GM19438 (cell line): Measurements from ENCODE around the gene SELENON.

Experiments used
- ATAC-seq: cut with Tn5 transposase; IDR thresholded peaks from one replicate; pipeline ENCODE4 v1.9.1; 2021; ENCODE audit warnings: low read depth; ENCODE audit not compliant: unreplicated experiment

Gene SELENON

GRCh38 chr1:25807480-25808390 is 7.7 kb downstream of the SELENON start:
- no peak for ATAC-seq

GRCh38 chr1:25808481-25809244 is 8.7 kb downstream of the SELENON start:
- no peak for ATAC-seq

DNA sequence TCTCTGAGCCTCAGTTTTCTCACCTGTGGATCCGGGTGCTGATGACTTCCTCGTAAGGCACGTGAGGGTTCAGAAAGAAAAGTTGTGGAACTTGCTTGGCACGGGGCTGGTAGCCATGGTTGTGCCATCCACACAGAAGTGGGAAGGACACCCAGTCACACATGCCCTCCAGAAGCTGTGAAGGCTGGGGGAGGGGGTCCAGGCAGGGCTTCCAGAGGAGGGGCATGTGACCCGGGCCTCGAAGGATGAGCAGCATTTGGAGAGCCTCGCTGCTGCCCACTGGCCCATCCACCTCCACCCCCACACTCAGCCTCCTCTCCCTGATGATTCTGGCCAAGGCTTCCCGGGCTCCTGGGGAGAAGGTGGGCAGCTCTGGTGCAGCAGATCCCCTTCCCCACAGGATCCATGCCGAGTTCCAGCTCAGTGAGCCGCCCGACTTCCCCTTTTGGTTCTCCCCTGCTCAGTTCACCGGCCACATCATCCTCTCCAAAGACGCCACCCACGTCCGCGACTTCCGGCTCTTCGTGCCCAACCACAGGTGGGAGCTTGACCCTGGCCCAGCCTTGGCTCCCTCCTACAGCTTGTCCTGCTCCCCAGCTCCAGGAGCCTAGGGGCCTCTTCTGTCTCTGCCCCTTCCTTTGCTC is 9.4 kb downstream of the SELENON start:
- no peak for ATAC-seq

GRCh38 chr1:25809929-25810328 is 9.9 kb downstream of the SELENON start:
- ATAC-seq: no peak

DNA sequence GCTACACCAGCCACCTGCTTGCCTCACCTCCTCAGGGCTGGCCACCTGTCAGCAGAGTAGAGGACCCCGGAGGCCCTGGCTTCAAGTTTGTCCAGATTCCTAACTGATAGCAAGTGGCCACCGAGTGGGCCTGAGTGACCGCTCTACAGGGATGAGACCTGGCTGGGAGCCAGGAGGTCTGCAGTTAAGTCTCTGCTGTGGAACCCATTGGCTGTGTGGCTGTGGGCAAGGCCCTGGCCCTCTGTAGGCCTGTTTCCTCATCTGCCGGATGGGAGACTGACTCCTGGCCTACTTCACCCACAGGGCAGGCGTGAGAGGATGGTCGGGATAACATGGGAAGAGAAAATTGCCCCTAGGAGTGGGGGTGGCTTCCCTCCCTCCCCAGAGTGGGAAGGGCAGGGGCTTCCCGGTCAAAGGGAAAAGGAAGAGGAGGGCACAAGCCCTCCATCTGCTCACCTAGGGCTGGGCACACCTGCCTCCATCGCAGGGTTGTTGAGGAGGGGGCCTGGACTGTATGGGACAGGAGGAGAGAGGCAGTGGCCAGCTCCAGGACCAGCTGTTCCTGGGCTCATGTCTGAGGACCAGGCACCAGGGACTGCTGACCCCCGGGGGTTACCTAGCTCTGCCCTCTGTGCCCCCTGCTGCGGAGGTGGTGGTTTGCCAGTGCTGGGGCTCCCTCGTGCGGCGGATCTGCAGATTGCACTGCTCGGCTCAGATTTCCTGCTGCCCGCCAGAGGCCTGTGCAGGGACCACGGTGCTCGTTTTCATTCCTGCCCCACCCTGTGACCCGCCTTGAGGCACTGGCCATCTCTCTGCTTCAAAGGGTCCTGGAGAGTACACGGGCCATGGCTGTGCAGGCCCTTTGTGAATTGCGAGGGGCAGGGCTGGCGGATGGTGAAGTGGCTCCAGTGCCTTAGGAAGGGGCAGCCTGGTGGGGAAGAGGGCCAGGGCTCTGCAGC is 10.6 kb downstream of the SELENON start:
- no peak for ATAC-seq

DNA sequence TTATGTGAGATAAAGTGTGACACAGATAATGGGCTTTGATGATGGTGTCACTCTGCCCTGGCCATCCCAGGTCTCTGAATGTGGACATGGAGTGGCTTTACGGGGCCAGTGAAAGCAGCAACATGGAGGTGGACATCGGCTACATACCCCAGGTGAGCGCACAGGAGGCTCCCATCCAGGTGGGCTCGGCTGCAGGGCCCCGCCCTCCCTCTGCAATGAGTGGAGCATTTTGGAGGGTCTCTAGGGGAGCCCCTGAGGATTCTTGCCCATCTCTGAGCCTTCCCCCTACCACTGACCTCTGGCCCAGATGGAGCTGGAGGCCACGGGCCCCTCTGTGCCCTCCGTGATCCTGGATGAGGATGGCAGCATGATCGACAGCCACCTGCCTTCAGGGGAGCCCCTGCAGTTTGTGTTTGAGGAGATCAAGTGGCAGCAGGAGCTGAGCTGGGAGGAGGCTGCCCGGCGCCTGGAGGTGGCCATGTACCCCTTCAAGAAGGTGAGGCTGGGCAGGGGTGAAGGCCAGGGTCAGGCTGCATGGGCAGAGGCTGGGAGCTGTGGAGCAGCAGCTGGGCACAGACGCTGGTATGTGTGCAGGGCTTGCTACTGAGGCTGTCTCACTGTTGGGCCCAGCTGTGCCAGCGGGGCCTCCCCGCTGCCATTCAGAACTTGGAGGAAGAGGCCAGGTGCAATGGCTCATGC is 11.5 kb downstream of the SELENON start:
- ATAC-seq: no peak

- no peak for ATAC-seq
These were observed 13.2 kb downstream of the SELENON start for GRCh38 chr1:25813071-25813733.

DNA sequence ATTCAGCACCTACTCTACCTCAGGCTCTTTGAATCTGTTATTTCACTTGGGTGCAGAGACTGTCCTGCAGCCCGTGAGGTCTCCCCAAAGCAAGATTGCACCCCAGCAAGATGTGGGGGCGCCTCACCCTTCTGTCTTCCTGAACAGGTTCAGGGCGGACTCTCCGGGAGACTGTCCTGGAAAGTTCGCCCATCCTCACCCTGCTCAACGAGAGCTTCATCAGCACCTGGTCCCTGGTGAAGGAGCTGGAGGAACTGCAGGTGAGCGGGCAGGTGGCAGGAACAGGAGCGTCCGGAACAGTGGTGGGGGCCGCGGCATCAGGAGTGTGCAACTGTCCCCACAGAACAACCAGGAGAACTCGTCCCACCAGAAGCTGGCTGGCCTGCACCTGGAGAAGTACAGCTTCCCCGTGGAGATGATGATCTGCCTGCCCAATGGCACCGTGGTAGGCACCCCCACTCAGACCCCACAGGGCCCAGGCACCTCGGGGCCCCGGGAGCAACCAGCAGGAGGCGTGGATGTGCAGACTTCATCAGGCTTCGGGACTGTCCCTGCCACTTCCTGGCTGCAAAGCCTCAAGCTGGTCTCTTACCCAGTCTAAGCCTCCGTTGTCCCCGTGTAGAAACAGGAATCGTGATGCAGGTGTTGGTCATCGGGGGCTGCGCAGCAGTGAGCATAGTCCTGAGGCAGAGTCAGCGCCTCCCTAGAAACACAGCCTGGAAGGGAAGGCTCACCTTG is 13.9 kb downstream of the SELENON start:
- no peak for ATAC-seq

- no peak for ATAC-seq
These were observed 14.6 kb downstream of the SELENON start for GRCh38 chr1:25814549-25815087.

DNA sequence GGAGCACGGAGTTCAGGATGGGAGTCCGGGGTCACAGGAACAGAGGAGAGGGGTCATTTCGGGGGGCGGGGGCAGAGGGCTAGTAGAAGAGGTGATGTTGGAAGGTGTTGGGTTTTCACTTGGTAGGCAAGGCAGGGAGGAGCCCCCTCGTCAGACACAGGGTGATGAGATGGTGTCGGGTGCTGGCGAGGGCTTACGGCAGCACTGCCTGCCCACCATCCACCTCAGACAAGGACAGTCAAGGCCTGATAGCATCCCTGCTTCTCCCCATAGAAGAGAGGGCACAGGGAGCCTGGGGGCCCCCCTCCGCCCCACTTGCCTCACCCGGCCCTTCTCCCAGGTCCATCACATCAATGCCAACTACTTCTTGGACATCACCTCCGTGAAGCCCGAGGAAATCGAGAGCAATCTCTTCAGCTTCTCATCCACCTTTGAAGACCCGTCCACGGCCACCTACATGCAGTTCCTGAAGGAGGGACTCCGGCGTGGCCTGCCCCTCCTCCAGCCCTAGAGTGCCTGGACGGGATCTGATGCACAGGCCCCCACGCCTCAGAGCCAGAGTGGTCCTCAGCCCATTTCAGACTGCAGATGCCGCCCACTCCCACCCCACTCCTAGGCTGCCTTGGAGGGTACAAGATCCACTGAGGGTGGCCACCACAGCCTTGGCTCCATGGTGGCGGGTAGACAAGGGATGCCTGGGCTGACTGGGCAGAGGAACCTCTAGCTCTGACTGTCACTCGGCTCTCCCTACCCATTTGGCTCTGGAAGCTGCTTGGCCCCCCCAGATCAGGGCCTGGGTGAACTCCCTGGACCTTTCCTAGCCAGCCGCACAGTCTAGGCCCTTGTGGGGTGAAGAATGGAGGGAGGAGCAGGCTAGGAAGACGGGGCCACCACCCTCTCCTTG is 15.5 kb downstream of the SELENON start:
- ATAC-seq: no peak

- no peak for ATAC-seq
These were observed 16.2 kb downstream of the SELENON start for GRCh38 chr1:25816112-25816718.

DNA sequence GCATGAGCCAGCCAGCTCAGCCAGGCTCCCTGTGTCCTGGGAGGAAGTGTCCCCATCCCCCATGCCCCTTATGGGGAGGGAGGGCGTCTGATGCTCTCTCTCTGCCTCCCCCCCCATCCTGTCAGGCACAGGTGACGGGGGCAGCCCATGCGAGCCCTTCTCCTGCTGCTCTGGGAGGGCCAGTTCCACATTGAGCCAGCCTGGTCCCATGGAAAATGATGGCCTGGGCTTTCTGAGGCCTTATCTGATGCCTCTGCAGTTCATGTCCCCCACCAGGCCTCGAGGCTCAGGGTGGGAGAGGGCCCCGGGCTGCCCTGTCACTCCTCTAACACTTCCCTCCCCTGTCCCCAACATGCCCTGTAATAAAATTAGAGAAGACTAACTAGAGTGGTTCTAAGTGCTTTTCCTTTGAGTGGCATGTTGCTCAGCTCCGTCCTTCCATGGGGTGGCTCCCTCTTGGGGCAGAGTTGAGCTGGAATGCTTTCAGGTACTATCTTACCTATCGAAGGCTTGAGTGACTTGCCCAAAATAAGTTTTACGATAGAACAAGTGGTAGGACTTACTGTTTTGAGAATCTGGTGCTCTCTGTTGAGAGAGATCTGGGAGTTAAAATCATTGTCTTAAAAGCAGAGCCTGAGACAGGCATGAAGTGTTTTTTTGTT is 18.0 kb downstream of the SELENON start:
- ATAC-seq: no peak

DNA sequence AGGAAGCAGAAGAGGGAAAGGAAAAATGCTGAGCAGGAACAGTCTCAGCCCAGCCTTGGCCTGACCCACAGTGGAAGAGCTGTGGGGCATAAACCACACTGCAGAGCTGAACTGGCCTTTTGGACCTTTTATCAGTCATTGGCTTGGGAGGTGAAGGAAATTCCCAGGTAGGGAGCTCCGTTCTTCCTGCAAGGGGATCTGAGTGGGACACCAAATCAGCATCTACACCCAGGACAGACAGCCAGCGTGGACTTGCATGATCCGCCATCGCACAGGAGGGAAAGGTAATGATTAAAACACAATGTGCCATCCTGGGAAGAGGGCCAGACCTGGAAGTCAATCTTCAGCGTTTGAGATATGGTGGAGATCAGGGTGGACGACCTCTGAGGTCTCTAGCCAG is 18.6 kb downstream of the SELENON start:
- ATAC-seq: no peak

- ATAC-seq: peak; percentile 75
These were observed 19.7 kb downstream of the SELENON start, which contains the start of gene MTFR1L for GRCh38 chr1:25819491-25820246. Gene MTFR1L (plus strand): TSS chr1:25819954. CDS start chr1:25823105, 3,151 bp downstream.
